ENCODE results near the gene B3GNT2. TPM values are rescaled to one million over a fixed set of nuclear protein-coding genes. Genes with fewer than 3 reads are reported as not detected.

B3GNT2 gene
- total and polyA plus RNA-seq, 2 donors (not counting 3 experiments of a cell fraction or from before 2014, with no cell fraction given), result 9.5 to 21.2 TPM

DNA sequence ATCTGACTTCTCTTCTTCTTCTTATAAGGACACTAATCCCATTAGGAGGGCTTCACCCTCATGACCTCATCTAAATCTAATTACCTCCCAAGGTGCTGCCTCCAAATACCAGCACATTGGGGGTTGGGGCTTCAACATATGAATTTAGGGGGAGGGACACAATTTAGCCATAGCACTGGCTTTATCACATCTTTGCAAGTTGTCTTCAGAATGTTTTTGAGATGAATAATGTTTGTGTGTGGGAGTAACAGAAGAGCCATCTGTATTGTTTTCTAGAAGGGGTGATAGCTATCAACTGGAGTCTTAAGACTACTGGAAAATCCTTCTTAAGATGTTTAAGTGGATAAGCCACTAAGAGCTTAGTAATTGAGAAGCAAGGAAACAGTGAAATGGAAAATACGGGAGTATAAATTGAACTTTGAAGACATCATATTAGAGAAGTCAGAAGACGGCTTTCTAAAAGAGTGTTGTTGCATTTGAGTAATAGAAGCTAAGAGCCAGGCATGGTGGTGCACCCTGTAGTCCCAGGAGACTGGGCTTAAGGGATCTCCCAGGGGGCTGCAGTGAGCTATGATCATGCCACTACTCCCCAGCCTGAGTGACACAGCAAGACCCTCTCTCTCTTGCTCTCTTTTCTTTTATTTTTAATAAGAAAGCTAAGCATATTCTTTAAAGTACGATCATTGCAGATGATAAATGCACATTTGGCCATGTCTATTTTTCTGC lies 32.6 kb upstream of the B3GNT2 start:
- Histone ChIP-seq H3K36me3 (ENCODE audit: control insufficient read depth in 2 of 2, extremely low read depth in 1 of 2, insufficient read depth in 2 of 2, low read length in 2 of 2) (no peaks in the 10 kb centered on the region), H4K20me1 (replicated peaks; ENCODE audit: control insufficient read depth, extremely low read depth, insufficient read depth, low read length) (no peaks in the 10 kb centered on the region), H3K9me1 (replicated peaks; ENCODE audit: control insufficient read depth, extremely low read depth, insufficient read depth, low read length) (no peaks in the 10 kb centered on the region), H3K4me2 (ENCODE audit: insufficient read depth, low read length) (no peak overlapping the region), H3K9ac (replicated peaks; ENCODE audit: extremely low read depth, insufficient read depth, low read length) (no peak overlapping the region), H2AFZ (ENCODE audit: low read depth, low read length) (no peak overlapping the region), H3K27ac (ENCODE audit: insufficient read depth, low read depth, low read length) (no peak overlapping the region), H3K9me3 (replicated peaks; ENCODE audit: control insufficient read depth, insufficient read depth, low read length) (no peaks in the 10 kb centered on the region), H3K4me1 (ENCODE audit: control insufficient read depth, extremely low read depth, insufficient read depth, low read length) (no peaks in the 10 kb centered on the region), H3K27me3 (ENCODE audit: control insufficient read depth in 2 of 2, insufficient read depth in 2 of 2, low read length in 2 of 2) (no peaks in the 10 kb centered on the region), H3K4me3 (replicated peaks in 1 of 3; ENCODE audit: insufficient read depth in 1 of 3, low read depth in 1 of 3, low read length in 3 of 3) (no peak overlapping the region), H3K79me2 (ENCODE audit: control insufficient read depth, insufficient read depth, low read length) (no peaks in the 10 kb centered on the region)
- BruUV-seq (replicated peaks), result no TSS peak
- ChIA-PET POLR2A (no interaction called here), CTCF (interaction anchor here (0.9 to 1.4 kb wide), 3 partner anchors 13 to 81 kb away, joined by 3 read pairs; no protein-coding TSS in a partner anchor)
- no peak for FAIRE-seq
- dilution Hi-C loops (cut with MboI; ENCODE audit: extremely low pct_ligation_motif_present, low sequenced_read_pairs) (no loop called here), intact Hi-C loops (cut with micrococcal nuclease) (no loop called here)
- no peak for DNase-seq (ENCODE audit: low read depth, low spot score)
- TF ChIP-seq, protein P1, sequence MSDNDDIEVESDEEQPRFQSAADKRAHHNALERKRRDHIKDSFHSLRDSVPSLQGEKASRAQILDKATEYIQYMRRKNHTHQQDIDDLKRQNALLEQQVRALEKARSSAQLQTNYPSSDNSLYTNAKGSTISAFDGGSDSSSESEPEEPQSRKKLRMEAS (IDR thresholded peaks at IDR 0.05; ENCODE audit: insufficient read depth, insufficient read length), result no peak
- TF ChIP-seq, protein P2, sequence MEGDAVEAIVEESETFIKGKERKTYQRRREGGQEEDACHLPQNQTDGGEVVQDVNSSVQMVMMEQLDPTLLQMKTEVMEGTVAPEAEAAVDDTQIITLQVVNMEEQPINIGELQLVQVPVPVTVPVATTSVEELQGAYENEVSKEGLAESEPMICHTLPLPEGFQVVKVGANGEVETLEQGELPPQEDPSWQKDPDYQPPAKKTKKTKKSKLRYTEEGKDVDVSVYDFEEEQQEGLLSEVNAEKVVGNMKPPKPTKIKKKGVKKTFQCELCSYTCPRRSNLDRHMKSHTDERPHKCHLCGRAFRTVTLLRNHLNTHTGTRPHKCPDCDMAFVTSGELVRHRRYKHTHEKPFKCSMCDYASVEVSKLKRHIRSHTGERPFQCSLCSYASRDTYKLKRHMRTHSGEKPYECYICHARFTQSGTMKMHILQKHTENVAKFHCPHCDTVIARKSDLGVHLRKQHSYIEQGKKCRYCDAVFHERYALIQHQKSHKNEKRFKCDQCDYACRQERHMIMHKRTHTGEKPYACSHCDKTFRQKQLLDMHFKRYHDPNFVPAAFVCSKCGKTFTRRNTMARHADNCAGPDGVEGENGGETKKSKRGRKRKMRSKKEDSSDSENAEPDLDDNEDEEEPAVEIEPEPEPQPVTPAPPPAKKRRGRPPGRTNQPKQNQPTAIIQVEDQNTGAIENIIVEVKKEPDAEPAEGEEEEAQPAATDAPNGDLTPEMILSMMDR (IDR thresholded peaks at IDR 0.05; ENCODE audit: extremely low read depth in 1 of 2, insufficient read depth in 1 of 2, low read depth in 1 of 2, low read length in 2 of 2), result no peak
- TF ChIP-seq EZH2 (IDR thresholded peaks at IDR 0.05; ENCODE audit: borderline replicate concordance, low read depth, low read length, severe bottlenecking) (no peak), POLR2A (IDR thresholded peaks at IDR 0.05; ENCODE audit: low read depth, low read length) (no peak), GATA2 (IDR thresholded peaks at IDR 0.05; ENCODE audit: insufficient read depth, insufficient read length, low read depth, low read length) (no peak), POLR2AphosphoS5 (IDR thresholded peaks at IDR 0.05; ENCODE audit: insufficient read depth, low read depth, low read length) (no peak), MYC (IDR thresholded peaks at IDR 0.05; ENCODE audit: low read depth, low read length) (no peak), JUN (IDR thresholded peaks at IDR 0.05; ENCODE audit: borderline replicate concordance, insufficient read depth, insufficient read length, low read depth) (no peak), FOS (IDR thresholded peaks at IDR 0.05; ENCODE audit: borderline replicate concordance, insufficient read depth, low read length) (no peak)
